Stimulated activated CD8-positive, alpha-beta memory T cell treated with anti-CD3 and anti-CD28 coated beads, Interleukin-4, amount 100 ng/mL, for 24 hours (primary cell): ENCODE measurements around the gene RAVER2.
"Not testable (repeated sequence)": the region's sequence is repeated elsewhere in the genome, so short reads cannot be mapped to it uniquely, and the experiment has no call there.

Source experiments
- DNase-seq: peaks from one replicate; pipeline ENCODE4 v3.0.0-alpha.2; 2020; ENCODE audit warnings: low read depth

Gene RAVER2

DNA sequence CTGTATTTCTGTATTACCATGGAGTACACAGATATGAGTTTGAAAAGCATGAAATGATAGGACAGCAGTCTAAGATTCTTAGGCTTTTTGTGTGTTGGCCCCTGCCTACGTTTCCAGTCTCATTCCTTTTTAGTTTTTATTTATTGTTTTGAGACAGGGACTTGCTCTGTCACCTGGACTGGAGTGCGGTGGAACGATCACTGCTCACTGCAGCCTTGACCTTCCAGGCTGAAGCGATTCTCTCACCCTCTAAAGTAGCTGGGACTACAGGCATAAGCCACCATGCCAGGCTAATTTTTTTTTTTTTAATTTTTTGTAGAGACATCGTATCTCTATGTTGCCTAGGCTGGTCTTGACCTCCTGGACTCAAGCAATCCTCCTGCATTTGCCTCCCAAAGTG is 3.8 kb downstream of the RAVER2 start:
- DNase-seq = no peak

DNA sequence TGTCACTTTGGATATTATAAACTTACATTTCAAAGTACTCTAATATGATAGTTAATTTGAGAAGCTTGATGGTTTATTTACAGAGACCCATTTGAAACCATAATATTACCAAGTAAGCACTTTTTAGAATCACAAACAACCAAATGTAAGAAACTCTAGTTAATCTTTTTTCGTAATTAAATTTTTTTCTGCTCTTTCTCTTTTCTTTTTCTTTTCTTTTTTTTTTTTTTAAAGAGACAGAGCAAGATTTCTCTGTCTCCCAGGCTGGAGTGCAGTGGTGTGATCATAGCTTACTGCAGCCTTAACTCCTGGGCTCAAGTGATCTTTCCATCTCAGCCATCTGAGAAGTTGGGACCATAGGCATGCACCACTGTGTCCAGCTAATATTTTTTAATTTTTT is 5.2 kb downstream of the RAVER2 start:
- no peak for DNase-seq

GRCh38 chr1:64750875-64751274 is 6.0 kb downstream of the RAVER2 start:
- DNase-seq = no peak

GRCh38 chr1:64754173-64754572 is 9.3 kb downstream of the RAVER2 start:
- no peak for DNase-seq

DNA sequence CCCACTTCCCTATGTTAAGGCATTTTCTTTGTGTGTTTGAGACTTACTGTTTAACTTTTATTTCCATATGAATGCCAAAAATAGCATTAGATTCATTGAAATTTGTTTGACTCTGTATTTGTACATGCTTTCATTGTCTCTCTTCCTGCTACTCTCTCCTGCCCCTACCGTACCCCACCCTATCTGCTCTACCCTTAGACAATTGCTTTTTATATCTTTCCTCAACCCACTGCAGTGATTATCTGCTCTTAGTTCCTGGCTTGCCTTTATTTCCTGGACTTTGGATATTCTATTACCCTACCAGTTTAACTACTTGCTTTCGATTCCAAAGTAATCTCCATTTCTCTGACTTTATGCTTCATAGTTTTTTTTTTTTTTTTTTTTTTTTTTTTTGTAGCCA is 10.5 kb downstream of the RAVER2 start:
- DNase-seq = no peak

DNA sequence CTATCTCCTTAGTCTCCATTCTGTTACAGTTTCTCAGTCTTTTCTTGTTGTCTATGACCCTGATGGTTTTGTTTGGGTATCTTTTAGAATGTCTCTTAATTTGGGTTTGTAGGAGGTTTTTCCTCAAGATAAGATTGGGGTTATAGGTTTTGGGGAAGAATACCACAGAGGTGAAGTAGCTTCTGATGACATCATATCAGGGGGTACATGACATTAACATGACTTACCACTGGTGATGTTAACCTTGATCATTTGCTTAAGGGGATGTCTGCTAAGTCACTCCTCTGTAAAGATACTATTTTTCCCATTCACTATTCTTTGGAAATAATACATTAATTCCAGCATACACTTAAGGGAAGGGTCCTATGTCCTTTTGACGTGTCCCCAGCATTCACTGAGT is 11.9 kb downstream of the RAVER2 start:
- no peak for DNase-seq

GRCh38 chr1:64757213-64757612 is 12.3 kb downstream of the RAVER2 start:
- no peak for DNase-seq

- DNase-seq = no peak
These were observed 13.4 kb downstream of the RAVER2 start for GRCh38 chr1:64758233-64758632.

DNA sequence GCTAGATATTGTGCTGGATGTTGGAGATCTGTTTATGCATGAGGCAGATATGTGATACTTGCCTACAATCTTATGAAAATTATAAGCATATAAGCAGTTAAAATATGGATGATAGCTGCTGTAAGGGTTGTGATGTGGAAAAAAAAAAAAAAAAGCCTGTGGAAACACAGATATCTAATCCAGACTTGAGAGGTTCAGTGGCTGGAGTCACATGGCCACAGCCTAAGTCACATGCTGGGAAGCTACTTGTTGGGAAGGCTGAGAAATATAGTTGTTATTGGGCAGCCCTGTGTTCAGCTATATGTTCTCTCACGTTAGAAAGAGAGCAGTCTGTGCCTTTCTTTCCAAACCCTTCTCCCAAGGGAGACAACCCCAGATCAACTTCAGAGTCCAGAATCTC is 15.1 kb downstream of the RAVER2 start:
- no peak for DNase-seq

- no peak for DNase-seq
These were observed 20.1 kb downstream of the RAVER2 start for GRCh38 chr1:64765012-64765411.

DNA sequence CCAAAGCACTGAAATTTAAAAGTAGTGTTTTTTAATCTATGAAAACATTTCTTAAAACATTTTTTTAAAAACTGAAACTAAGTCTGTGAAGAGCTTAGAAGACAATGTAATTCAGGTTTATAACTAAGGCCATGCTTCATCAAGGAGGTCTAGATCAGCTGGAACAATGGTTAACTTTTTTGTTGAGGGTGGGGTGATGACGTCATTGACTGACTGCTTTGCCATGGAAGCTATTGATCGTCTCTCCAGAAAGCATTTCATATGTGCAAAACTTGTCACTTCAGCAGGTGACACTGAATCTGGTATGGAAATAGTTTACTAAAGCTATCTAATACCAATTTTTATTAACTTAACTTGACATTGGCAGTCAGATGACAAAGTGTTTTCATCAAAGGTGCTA is 21.0 kb downstream of the RAVER2 start:
- no peak for DNase-seq

GRCh38 chr1:64766429-64766828 is 21.6 kb downstream of the RAVER2 start:
- DNase-seq = no peak

GRCh38 chr1:64769482-64769881 is 24.6 kb downstream of the RAVER2 start:
- no peak for DNase-seq

DNA sequence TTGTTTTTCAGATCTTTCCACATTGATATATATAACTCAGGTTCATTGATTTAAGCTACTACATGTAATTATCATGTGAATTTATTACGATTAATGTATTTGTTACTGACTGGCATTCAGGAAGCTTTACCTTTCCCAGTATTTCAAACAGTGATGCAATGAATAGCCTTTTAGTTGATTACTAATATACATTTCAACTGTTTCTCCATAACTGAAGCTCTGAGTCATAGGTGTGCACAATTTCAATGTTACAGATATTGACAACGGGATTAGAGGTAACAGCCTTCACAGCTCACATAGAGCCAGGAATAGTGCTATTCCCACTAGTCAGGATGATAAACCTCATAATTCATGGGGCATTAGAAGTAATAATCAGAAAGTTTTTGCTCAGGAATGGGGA is 25.1 kb downstream of the RAVER2 start:
- no peak for DNase-seq

- not testable (repeated sequence) for DNase-seq
These were observed 28.4 kb downstream of the RAVER2 start for GRCh38 chr1:64773306-64773705.

GRCh38 chr1:64775113-64775512 is 30.2 kb downstream of the RAVER2 start:
- DNase-seq = no peak

DNA sequence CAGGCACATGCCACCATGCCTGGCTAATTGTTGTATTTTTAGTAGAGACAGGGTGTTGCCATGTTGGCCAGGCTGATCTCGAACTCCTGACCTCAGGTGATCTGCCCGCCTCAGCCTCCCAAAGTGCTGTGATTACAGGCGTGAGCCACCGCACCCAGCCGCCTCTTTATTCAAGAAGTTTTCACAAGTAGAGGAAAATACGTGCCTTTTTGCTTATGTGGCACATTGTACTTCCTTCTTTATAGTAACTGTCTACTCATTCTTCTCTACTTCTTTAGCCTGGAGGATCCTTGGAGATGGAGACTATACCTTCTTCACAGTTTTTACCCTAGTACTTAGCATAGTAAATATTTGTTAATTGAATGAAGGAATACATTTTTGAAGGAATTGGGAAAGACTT is 37.2 kb downstream of the RAVER2 start:
- not testable (repeated sequence) for DNase-seq

- not testable (repeated sequence) for DNase-seq
These were observed 38.0 kb downstream of the RAVER2 start for GRCh38 chr1:64782848-64783247.

DNA sequence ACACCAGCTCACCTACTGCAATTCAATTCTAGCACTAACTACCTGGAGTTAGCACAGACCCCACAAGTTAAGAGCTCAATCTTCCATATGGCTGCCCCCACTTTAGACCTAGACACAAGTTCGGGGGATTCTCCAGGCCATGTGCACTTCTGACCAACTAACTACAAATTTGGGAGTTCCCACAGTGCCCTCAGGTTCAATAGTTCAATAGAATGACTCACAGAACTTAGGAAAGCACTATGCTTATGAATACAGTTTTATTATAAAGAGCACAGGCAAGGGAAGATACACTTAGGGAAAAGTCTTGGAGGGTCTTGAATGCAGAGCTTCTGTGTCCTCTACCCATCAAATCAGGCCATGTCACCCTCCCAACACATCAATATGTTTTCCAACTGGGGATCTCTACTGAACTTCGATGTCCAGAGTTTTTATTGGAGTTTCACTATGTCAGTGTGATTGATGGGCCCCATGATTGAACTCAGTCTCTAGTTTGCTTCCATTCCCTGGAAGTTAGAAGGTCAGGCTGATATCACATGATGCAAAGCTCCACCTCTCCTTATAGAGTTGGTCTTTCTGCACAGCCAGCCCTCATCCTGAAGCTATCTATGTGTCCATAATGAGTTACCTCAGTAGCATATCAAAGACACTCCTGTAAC is 46.1 kb downstream of the RAVER2 start:
- DNase-seq = no peak

GRCh38 chr1:64798872-64799271 is 54.0 kb downstream of the RAVER2 start:
- DNase-seq = no peak

GRCh38 chr1:64801851-64802523 is 57.1 kb downstream of the RAVER2 start:
- no peak for DNase-seq

DNA sequence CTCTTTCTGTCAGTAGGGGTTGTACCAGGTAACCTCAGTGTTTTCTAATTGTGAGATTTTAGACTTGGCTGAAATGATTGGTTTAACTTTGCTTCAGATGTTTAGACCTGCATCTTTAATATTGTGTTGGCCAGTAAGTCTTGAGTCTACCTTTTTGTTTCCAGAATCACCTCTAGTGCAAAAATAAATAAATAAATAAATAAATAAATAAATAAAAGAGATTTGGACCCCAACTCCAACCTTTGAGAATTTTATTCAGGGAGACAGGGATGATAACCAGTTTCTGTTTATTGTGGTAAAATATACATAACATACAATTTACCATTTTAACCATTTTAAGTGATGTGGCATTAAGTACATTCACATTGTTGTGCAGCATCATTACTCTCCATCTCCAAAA is 64.4 kb downstream of the RAVER2 start:
- no peak for DNase-seq

GRCh38 chr1:64810001-64810400 is 65.1 kb downstream of the RAVER2 start:
- DNase-seq = no peak

DNA sequence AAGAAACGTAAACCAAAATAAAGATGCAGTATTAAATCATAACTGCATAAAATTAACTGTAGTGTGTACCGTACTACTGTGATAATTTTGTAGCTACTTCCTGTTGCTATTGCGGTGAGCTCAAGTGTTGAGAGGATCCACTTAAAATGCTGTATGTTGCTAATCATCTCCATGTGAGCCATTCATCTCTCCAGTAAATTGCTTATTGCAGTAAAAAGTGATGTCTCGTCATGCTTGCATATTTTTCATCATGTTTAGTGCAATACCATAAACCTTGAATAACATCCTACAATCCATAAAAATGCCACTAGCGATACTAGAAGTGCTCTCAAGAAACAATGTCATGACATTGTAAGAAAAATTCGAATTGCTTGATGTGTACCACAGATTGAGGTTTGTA is 66.3 kb downstream of the RAVER2 start:
- no peak for DNase-seq
